Suprapubic skin (tissue), 4 donors: Measurements from ENCODE around the gene CHST6. TPM values are rescaled to one million over a fixed set of nuclear protein-coding genes. Genes with fewer than 3 reads are reported as not detected.
A peak's percentile ranks its signal among the peaks of the same experiment; 100 is the strongest.
"Not testable (repeated sequence)": the region's sequence is repeated elsewhere in the genome, so short reads cannot be mapped to it uniquely, and the experiment has no call there.

Experiments
- DNase-seq, 2 donors: peaks; one replicate each; pipeline ENCODE4 v3.0.0-alpha.2; 2019; ENCODE audit warnings: low spot score in 2 of 2
- H3K27ac ChIP-seq: fragments of 200-600 bp; sonication (generic); one replicate; pipeline ENCODE4 v1.5.1; 2019
- H3K27me3 ChIP-seq: fragments of 200-600 bp; sonication (generic); one replicate; pipeline ENCODE4 v1.5.1; 2019
- H3K36me3 ChIP-seq: fragments of 200-600 bp; sonication (generic); one replicate; pipeline ENCODE4 v1.5.1; 2019
- H3K4me1 ChIP-seq: fragments of 200-600 bp; sonication (generic); one replicate; pipeline ENCODE4 v1.5.1; 2019
- H3K4me3 ChIP-seq: fragments of 200-600 bp; sonication (generic); one replicate; pipeline ENCODE4 v1.5.1; 2019; ENCODE audit warnings: mild to moderate bottlenecking
- H3K9me3 ChIP-seq: fragments of 200-600 bp; sonication (generic); one replicate; pipeline ENCODE4 v1.5.1; 2019
- EP300 ChIP-seq: sonication (generic); formaldehyde crosslinking; IDR thresholded peaks from one replicate; pipeline ENCODE4 v1.6.1; 2017; ENCODE audit warnings: antibody characterized with exemption
- POLR2A ChIP-seq, 2 donors: fragments of 450-650 bp; IDR thresholded peaks; one replicate each; pipeline ENCODE4 v1.6.1; 2017; ENCODE audit warnings: antibody characterized with exemption in 2 of 2, mild to moderate bottlenecking in 2 of 2, moderate library complexity in 2 of 2
- POLR2AphosphoS5 ChIP-seq, 3 donors: sonication (generic); formaldehyde crosslinking; IDR thresholded peaks; one replicate each; pipeline ENCODE4 v1.6.1; 2017; ENCODE audit warnings: antibody characterized with exemption in 3 of 3
- WGBS: methylation state at CpG from one replicate; pipeline ENCODE4 v1.1.5; 2018; 5-methylcytosine and 5-hydroxymethylcytosine counted together
- total RNA-seq, 4 donors: library from RNA; depleted of rRNA; stranded (reverse); fragments of >200 nt; gene quantifications; one replicate each; pipeline ENCODE4 v1.1.0, GENCODE V29; 2016
- TF ChIP-seq, protein P1 (sequence below), 2 donors: fragments of 200-600 bp in 1 of 2; fragments of 450-650 bp in 1 of 2; sonication (generic) in 1 of 2; IDR thresholded peaks; one replicate each; pipeline ENCODE4 v1.5.1; 2016 to 2019; ENCODE audit warnings: antibody characterized with exemption in 2 of 2, mild to moderate bottlenecking in 1 of 2, moderate library complexity in 1 of 2

Gene CHST6
- total RNA-seq, 4 donors from 2014 or later: 0.17 to 0.73 (median 0.30) TPM; not detected in 1

DNA sequence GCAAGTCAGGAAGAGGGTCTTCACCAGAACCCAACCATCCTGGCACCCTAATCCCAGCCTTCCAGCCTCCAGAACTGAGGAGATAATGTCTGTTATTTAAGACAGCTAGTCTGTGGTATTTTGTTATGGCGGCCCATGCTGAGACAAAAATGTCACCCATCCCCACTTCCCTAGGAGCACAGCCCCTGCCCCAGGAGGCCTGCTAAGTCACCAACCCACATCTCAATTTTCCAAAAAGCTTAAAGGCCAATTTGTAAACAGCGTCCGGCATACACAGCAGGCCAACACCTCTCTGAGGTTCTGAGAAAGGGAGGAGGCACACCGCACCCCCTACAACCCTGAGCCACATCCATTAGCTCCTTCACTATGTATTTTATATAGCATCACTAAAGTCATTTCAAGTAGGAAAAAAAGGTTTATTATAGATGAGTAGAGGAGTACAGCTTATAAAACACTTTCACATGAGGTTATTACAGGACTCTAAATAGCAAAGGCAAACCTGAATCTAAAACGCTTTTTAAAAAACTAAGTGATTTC is 37.7 kb downstream of the CHST6 start:
- WGBS: 93% methylated on average over 5 of the region's 5 CpGs

DNA sequence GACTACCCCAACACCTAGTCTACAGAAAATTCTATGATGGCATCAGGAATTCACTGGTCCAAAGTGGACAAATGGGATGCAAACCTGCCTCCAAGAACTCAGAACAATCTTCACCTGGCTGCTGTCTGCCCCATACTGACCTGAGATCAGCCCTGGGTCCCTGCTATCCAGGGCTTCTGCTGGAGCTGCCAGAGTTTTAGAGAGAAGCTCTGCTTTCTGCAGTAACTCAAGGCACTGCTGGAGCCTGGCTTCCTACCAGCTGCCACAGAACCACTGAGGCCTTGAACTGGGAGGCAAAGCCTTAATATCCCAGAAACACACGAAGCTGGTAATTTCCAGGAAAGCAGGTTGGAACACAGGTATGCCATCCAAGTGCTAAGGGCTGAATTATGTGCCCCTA is 38.3 kb downstream of the CHST6 start:
- H3K9me3 ChIP-seq: no peaks in the 10 kb centered on the region
- H3K27ac ChIP-seq: no peak overlapping the region
- no peak overlapping the region for H3K4me3 ChIP-seq
- H3K36me3 ChIP-seq: no peaks in the 10 kb centered on the region
- TF ChIP-seq EP300: no peak
- peak in 1 of 2 donors; percentile 15 for DNase-seq
- H3K27me3 ChIP-seq: no peaks in the 10 kb centered on the region
- WGBS: no CpG with 5 or more reads among the region's 1 CpG
- peaks cover 4% of the 10 kb centered on the region for H3K4me1 ChIP-seq

More for the DNA sequence above, 37.7 kb downstream of the CHST6 start:
- no peaks in the 10 kb centered on the region for H3K36me3 ChIP-seq
- no peak overlapping the region for H3K4me3 ChIP-seq
- peaks cover 10% of the 10 kb centered on the region for H3K4me1 ChIP-seq
- H3K9me3 ChIP-seq: no peaks in the 10 kb centered on the region
- H3K27ac ChIP-seq: no peak overlapping the region
- no peaks in the 10 kb centered on the region for H3K27me3 ChIP-seq
- TF ChIP-seq POLR2A (IDR thresholded peaks at IDR 0.05): no peak
- no peak for TF ChIP-seq POLR2AphosphoS5 (IDR thresholded peaks at IDR 0.05)
- TF ChIP-seq EP300: no peak
- TF ChIP-seq, protein P1, sequence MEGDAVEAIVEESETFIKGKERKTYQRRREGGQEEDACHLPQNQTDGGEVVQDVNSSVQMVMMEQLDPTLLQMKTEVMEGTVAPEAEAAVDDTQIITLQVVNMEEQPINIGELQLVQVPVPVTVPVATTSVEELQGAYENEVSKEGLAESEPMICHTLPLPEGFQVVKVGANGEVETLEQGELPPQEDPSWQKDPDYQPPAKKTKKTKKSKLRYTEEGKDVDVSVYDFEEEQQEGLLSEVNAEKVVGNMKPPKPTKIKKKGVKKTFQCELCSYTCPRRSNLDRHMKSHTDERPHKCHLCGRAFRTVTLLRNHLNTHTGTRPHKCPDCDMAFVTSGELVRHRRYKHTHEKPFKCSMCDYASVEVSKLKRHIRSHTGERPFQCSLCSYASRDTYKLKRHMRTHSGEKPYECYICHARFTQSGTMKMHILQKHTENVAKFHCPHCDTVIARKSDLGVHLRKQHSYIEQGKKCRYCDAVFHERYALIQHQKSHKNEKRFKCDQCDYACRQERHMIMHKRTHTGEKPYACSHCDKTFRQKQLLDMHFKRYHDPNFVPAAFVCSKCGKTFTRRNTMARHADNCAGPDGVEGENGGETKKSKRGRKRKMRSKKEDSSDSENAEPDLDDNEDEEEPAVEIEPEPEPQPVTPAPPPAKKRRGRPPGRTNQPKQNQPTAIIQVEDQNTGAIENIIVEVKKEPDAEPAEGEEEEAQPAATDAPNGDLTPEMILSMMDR (IDR thresholded peaks at IDR 0.05): no peak
- DNase-seq: peak in 1 of 2 donors; percentile 37

DNA sequence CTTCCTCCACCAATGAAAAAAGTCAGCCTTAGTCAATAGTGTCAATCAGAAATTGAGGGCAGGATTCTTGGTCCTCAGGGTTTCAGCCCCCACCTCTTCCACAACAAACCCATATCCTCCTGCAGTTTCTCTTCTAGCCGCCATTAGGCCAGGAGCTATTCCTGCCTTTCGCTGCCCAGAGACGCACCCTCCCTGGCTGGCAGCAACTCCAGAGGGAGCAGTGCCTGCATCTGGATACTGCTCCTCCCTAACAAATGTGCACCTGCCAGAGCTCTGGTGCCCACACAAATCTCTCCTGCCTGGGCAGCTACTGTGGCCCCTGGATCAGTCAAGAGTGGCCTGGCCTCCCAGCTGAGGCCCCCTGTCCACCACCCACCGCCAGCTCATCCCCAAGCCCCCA is 38.8 kb downstream of the CHST6 start:
- not testable (repeated sequence) for H3K4me1 ChIP-seq, H3K27ac ChIP-seq, H3K9me3 ChIP-seq, H3K36me3 ChIP-seq, H3K4me3 ChIP-seq, H3K27me3 ChIP-seq
- 77% methylated on average over 4 of the region's 4 CpGs for WGBS
- peak in 1 of 2 donors; percentile 32 for DNase-seq

DNA sequence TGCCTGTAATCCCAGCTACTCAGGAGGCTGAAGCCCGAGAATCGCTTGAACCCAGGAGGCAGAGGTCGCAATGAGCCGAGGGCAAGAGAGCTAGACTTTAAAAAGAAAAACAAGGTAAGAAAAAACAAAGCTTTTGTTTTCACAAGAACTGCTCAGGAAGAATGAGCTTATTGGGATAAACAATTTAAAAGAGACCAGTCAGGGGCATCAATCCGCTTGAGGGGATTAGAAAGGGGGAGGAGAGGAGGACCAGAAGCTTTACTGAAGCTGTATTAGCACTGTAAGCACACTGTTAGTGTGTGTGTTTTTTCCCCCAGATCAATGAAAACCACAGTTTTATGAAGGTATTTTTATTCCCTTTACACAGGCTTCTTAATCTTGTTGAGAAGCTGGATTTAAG is 39.6 kb downstream of the CHST6 start:
- Histone ChIP-seq H3K27me3 (no peaks in the 10 kb centered on the region), H3K36me3 (peaks cover 4% of the 10 kb centered on the region), H3K27ac (no peak overlapping the region), H3K4me3 (no peak overlapping the region), H3K4me1 (no peaks in the 10 kb centered on the region), H3K9me3 (no peaks in the 10 kb centered on the region)
- TF ChIP-seq EP300: no peak
- no peak for TF ChIP-seq POLR2AphosphoS5 (IDR thresholded peaks at IDR 0.05)
- no peak for TF ChIP-seq POLR2A (IDR thresholded peaks at IDR 0.05)
- TF ChIP-seq, protein P1 (IDR thresholded peaks at IDR 0.05): no peak
- no peak for DNase-seq
- 59% methylated on average over 5 of the region's 5 CpGs for WGBS

DNA sequence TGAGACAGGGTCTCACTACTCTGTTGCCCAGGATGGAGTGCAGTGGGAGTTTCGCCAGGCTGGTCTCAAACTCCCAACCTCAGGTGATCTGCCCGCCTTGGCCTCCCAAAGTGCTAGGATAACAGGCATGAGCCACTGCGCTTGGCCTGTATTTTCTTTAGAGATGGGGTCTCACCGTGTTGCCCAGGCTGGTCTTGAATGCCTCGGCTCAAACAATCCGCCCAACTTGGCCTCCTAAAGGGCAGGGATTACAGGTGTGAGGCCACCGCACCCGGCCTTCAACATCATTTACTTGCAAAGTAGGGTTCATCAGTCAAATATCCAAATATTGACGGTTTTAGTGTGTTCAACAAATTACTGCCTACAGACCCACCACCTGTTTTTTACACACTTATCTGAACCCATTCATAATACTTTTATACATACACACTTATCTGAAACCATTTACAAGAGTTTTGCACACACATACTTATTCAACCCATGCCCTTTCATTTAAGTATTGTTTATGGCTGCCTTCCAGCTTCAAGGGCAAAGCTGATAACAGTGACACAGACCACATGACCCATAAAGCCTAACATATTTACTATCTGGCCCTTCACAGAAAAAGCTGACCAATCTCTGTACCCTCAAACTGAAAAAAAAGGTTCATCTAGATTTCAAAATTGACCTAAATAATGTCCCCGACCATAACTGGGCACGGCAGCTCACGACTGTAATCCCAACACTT is 42.6 kb downstream of the CHST6 start:
- Histone ChIP-seq H3K4me3 (no peak overlapping the region), H3K27ac (no peak overlapping the region), H3K27me3 (no peaks in the 10 kb centered on the region), H3K9me3 (no peaks in the 10 kb centered on the region), H3K4me1 (no peaks in the 10 kb centered on the region), H3K36me3 (peaks cover 21% of the 10 kb centered on the region)
- TF ChIP-seq EP300 (no peak), POLR2AphosphoS5 (IDR thresholded peaks at IDR 0.05) (no peak), POLR2A (IDR thresholded peaks at IDR 0.05) (no peak)
- TF ChIP-seq, protein P1 (IDR thresholded peaks at IDR 0.05): no peak
- no peak for DNase-seq
- 91% methylated on average over 12 of the region's 12 CpGs for WGBS

DNA sequence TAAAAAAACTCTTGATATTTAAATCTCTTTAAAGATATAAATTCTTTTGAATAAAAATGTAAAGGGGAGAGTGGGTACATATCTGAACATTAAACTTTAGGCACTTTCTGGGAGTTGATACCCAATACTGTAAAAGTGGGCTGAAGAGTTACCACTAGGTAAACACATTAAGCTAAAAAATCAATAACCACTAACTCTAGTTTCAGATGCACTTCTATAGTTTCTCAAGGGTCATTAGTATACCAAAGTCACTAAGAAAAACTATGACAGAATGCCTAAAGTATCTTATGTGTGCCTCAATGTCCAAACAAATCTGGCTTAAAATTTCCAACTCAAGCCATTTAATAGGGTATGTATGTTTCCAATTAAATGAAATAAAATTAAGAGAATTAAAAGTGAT is 48.8 kb downstream of the CHST6 start:
- TF ChIP-seq, protein P1 (IDR thresholded peaks at IDR 0.05): no peak
- TF ChIP-seq POLR2A (IDR thresholded peaks at IDR 0.05): no peak
- no peak for TF ChIP-seq EP300
- no peak for TF ChIP-seq POLR2AphosphoS5 (IDR thresholded peaks at IDR 0.05)
- H3K36me3 ChIP-seq: peaks cover 21% of the 10 kb centered on the region
- H3K9me3 ChIP-seq: no peaks in the 10 kb centered on the region
- DNase-seq: no peak
- no peak overlapping the region for H3K27ac ChIP-seq
- H3K4me3 ChIP-seq: no peak overlapping the region
- no peaks in the 10 kb centered on the region for H3K4me1 ChIP-seq
- no peaks in the 10 kb centered on the region for H3K27me3 ChIP-seq
